H1 (cell line): ENCODE data around the gene CFAP107. TPM values are rescaled to one million over a fixed set of nuclear protein-coding genes. Genes with fewer than 3 reads are reported as not detected.

Experiments
- ATF3 ChIP-seq: IDR thresholded peaks from 2 replicates; pipeline ENCODE4 v1.6.1; 2011; ENCODE audit warnings: low read depth, mild to moderate bottlenecking, low read length; ENCODE audit not compliant: insufficient read depth
- CHD7 ChIP-seq: fragments of 300-600 bp; sonication (generic); IDR thresholded peaks from 2 replicates; pipeline ENCODE4 v1.7.1; 2012; ENCODE audit warnings: low read length, moderate library complexity, mild to moderate bottlenecking, inconsistent platforms; ENCODE audit not compliant: insufficient replicate concordance
- E2F6 ChIP-seq: IDR thresholded peaks from 2 replicates; pipeline ENCODE4 v1.6.1; 2012; ENCODE audit warnings: inconsistent platforms
- KDM5A ChIP-seq: fragments of 200-600 bp; IDR thresholded peaks from 2 replicates; pipeline ENCODE4 v1.7.1; 2012; ENCODE audit warnings: mild to moderate bottlenecking, low read length, inconsistent platforms, mixed read lengths
- MAX ChIP-seq: IDR thresholded peaks from 2 replicates; pipeline ENCODE4 v1.6.1; 2012; ENCODE audit warnings: inconsistent platforms
- PHF8 ChIP-seq: fragments of 200-600 bp; sonication (generic); conservative IDR thresholded peaks from 2 replicates; pipeline ENCODE4 v1.7.1; 2012; ENCODE audit warnings: low read depth, mild to moderate bottlenecking, inconsistent platforms, low read length, moderate library complexity
- SP1 ChIP-seq: IDR thresholded peaks from 2 replicates; pipeline ENCODE4 v1.6.1; 2011; ENCODE audit warnings: low read depth, low read length
- SP4 ChIP-seq: IDR thresholded peaks from 2 replicates; pipeline ENCODE4 v1.6.1; 2012; ENCODE audit warnings: low read length, inconsistent platforms
- SUZ12 ChIP-seq: fragments of 200-600 bp; sonication (generic); IDR thresholded peaks from 2 replicates; pipeline ENCODE4 v1.6.1; 2012; ENCODE audit warnings: mild to moderate bottlenecking, inconsistent platforms, low read length, moderate library complexity, mixed read lengths
- TCF12 ChIP-seq: IDR thresholded peaks from 2 replicates; pipeline ENCODE4 v1.6.1; 2011; ENCODE audit warnings: low read depth, mild to moderate bottlenecking, low read length
- polyA plus RNA-seq, 7 experiments: library from polyadenylated mRNA; depleted of rRNA in 3 of 7; stranded (reverse) in 5 of 7; unstranded in 2 of 7; fragments of >200 nt in 5 of 7; fragments of 200-250 nt in 2 of 7; gene quantifications; 1 replicate in 5 of 7; 2 replicates in 1 of 7; 4 replicates in 1 of 7; pipeline versions ENCODE4 v1.2.1 to v1.2.3, GENCODE V29; 2011 to 2013; ENCODE audit warnings: missing spikeins in 2 of 7, mixed read lengths in 2 of 7
- total RNA-seq: library from RNA; stranded (reverse); fragmentation: NEBNext Ultra II Directional; extraction: Animal tissue kit (Norgen Biotek cat#: 25700); gene quantifications from 2 replicates; pipeline ENCODE4 v1.2.1, GENCODE V29; 2021

CFAP107 gene
- total and polyA plus RNA-seq, 2 of the 8 experiments (the other 6 are each of a cell fraction or from before 2014, with no cell fraction given) = 0.23 TPM; not detected in 1

- TF ChIP-seq CHD7 = no peak
- no peak for TF ChIP-seq ATF3
- TF ChIP-seq KDM5A = no peak
- TF ChIP-seq PHF8 = no peak
- TF ChIP-seq E2F6 = no peak
- TF ChIP-seq MAX = no peak
- no peak for TF ChIP-seq SP4
- TF ChIP-seq SUZ12 = no peak
- TF ChIP-seq TCF12 = no peak
- no peak for TF ChIP-seq SP1
Observed at GRCh38 chr1:12748778-12749355, 2.9 kb downstream of the CFAP107 start (continued).
